H1 (cell line): ENCODE measurements around the gene BEST1. TPM values are rescaled to one million over a fixed set of nuclear protein-coding genes. Genes with fewer than 3 reads are reported as not detected.

Experiments used
- ASH2L ChIP-seq: fragments of 200-600, 300-600 bp; sonication (generic); IDR thresholded peaks from one replicate; pipeline ENCODE4 v1.7.1; 2017; ENCODE audit warnings: low read length
- ATF3 ChIP-seq: IDR thresholded peaks from 2 replicates; pipeline ENCODE4 v1.6.1; 2011; ENCODE audit warnings: low read depth, mild to moderate bottlenecking, low read length; ENCODE audit not compliant: insufficient read depth
- EP300 ChIP-seq, 2 experiments: IDR thresholded peaks; 1 replicate in 1 of 2; 2 replicates in 1 of 2; pipeline ENCODE4 v1.6.1; 2011 to 2012; ENCODE audit warnings: low read depth in 2 of 2, low read length in 2 of 2, mild to moderate bottlenecking in 2 of 2, borderline replicate concordance in 1 of 2, inconsistent platforms in 1 of 2, moderate library complexity in 1 of 2
- GABPA ChIP-seq: IDR thresholded peaks from 2 replicates; pipeline ENCODE4 v1.6.1; 2011; ENCODE audit warnings: mild to moderate bottlenecking, low read length, moderate library complexity, borderline replicate concordance; ENCODE audit not compliant: insufficient read depth
- HDAC2 ChIP-seq, 2 experiments: fragments of 300-600 bp in 1 of 2; sonication (generic) in 1 of 2; IDR thresholded peaks; 2 replicates each; pipeline ENCODE4 v1.6.1; 2011 to 2012; ENCODE audit warnings: low read depth in 2 of 2, low read length in 2 of 2, mild to moderate bottlenecking in 2 of 2, moderate library complexity in 2 of 2, borderline replicate concordance in 1 of 2, inconsistent platforms in 1 of 2
- KDM1A ChIP-seq: fragments of 200-600, 300-600 bp; sonication (generic); IDR thresholded peaks from 2 replicates; pipeline ENCODE4 v1.7.1; 2016; ENCODE audit warnings: mild to moderate bottlenecking, low read length, borderline replicate concordance
- KDM5A ChIP-seq: fragments of 200-600 bp; IDR thresholded peaks from 2 replicates; pipeline ENCODE4 v1.7.1; 2012; ENCODE audit warnings: mild to moderate bottlenecking, low read length, inconsistent platforms, mixed read lengths
- RNF2 ChIP-seq: fragments of 200-900, 300-1000 bp; sonication (generic); IDR thresholded peaks from 2 replicates; pipeline ENCODE4 v1.7.1; 2016; ENCODE audit warnings: borderline replicate concordance, low read depth, mild to moderate bottlenecking, antibody characterized with exemption, low read length; ENCODE audit not compliant: poor library complexity, severe bottlenecking; ENCODE audit errors: missing control alignments
- RXRA ChIP-seq: IDR thresholded peaks from 2 replicates; pipeline ENCODE4 v1.6.1; 2011; ENCODE audit warnings: low read depth, mild to moderate bottlenecking, low read length, moderate library complexity; ENCODE audit not compliant: insufficient read depth
- SAP30 ChIP-seq: fragments of 300-600 bp; sonication (generic); IDR thresholded peaks from 2 replicates; pipeline ENCODE4 v1.7.1; 2012; ENCODE audit warnings: low read length, moderate library complexity, mild to moderate bottlenecking, inconsistent platforms; ENCODE audit not compliant: insufficient read depth, insufficient replicate concordance
- TAF7 ChIP-seq: optimal IDR thresholded peaks from 2 replicates; pipeline ENCODE3; 2011; ENCODE audit warnings: low read depth, mild to moderate bottlenecking, inconsistent platforms, low read length, moderate library complexity, borderline replicate concordance
- YY1 ChIP-seq: IDR thresholded peaks from 2 replicates; pipeline ENCODE4 v1.6.1; 2011; ENCODE audit warnings: low read depth, mild to moderate bottlenecking, low read length
- polyA plus RNA-seq, 7 experiments: library from polyadenylated mRNA; depleted of rRNA in 3 of 7; stranded (reverse) in 5 of 7; unstranded in 2 of 7; fragments of >200 nt in 5 of 7; fragments of 200-250 nt in 2 of 7; gene quantifications; 1 replicate in 5 of 7; 2 replicates in 1 of 7; 4 replicates in 1 of 7; pipeline versions ENCODE4 v1.2.1 to v1.2.3, GENCODE V29; 2011 to 2013; ENCODE audit warnings: missing spikeins in 2 of 7, mixed read lengths in 2 of 7
- total RNA-seq: library from RNA; stranded (reverse); fragmentation: NEBNext Ultra II Directional; extraction: Animal tissue kit (Norgen Biotek cat#: 25700); gene quantifications from 2 replicates; pipeline ENCODE4 v1.2.1, GENCODE V29; 2021

The BEST1 gene
- total and polyA plus RNA-seq, 2 of the 8 experiments (the other 6 are each of a cell fraction or from before 2014, with no cell fraction given) = 0.22 to 0.62 TPM

GRCh38 chr11:61917334-61918109 lies 32.6 kb upstream of the BEST1 start, which contains the start of gene RAB3IL1 (continued):
- no peak for TF ChIP-seq RXRA
- TF ChIP-seq RNF2 = no peak
- peak; percentile 29; the same call in 1 of the 2 replicates for TF ChIP-seq GABPA
- no peak for TF ChIP-seq SAP30
- TF ChIP-seq EP300 (IDR thresholded peaks at IDR 0.05; ENCODE audit: borderline replicate concordance in 1 of 2, low read depth in 2 of 2, low read length in 2 of 2) = no peak
- TF ChIP-seq HDAC2 (IDR thresholded peaks at IDR 0.05; ENCODE audit: borderline replicate concordance in 1 of 2, low read depth in 2 of 2, low read length in 2 of 2) = peak in 1 of 2 experiments; percentile 97; a peak in 2 of 4 replicates
- no peak for TF ChIP-seq KDM5A
- no peak for TF ChIP-seq YY1
- peak; percentile 99 for TF ChIP-seq KDM1A
- no peak for TF ChIP-seq ASH2L
- TF ChIP-seq TAF7 = no peak
- TF ChIP-seq ATF3 = peak; percentile 92; the same call in 1 of the 2 replicates
